Endothelial cell of umbilical vein (primary cell): ENCODE results near the gene ABL1.

Experiments
- JUN ChIP-seq: IDR thresholded peaks from 2 replicates; pipeline ENCODE4 v1.6.1; 2011; ENCODE audit warnings: borderline replicate concordance, low read depth; ENCODE audit not compliant: insufficient read length, insufficient read depth
- POLR2A ChIP-seq: IDR thresholded peaks from 2 replicates; pipeline ENCODE4 v1.6.1; 2012; ENCODE audit warnings: low read depth, mild to moderate bottlenecking, control low read depth, low read length
- TF ChIP-seq, protein P1 (sequence below), 2 donors: IDR thresholded peaks; 1 replicate in 1 of 2; 2 replicates in 1 of 2; pipeline ENCODE4 v1.5.1; 2011; ENCODE audit warnings: low read length in 2 of 2, mild to moderate bottlenecking in 2 of 2, moderate library complexity in 2 of 2, control low read depth in 1 of 2, inconsistent platforms in 1 of 2, low read depth in 1 of 2; ENCODE audit not compliant: insufficient read depth in 1 of 2; ENCODE audit errors: extremely low read depth in 1 of 2
- TF ChIP-seq, protein P2 (sequence below): IDR thresholded peaks from 2 replicates; pipeline ENCODE4 v1.6.1; 2011; ENCODE audit not compliant: insufficient read depth, insufficient read length

DNA sequence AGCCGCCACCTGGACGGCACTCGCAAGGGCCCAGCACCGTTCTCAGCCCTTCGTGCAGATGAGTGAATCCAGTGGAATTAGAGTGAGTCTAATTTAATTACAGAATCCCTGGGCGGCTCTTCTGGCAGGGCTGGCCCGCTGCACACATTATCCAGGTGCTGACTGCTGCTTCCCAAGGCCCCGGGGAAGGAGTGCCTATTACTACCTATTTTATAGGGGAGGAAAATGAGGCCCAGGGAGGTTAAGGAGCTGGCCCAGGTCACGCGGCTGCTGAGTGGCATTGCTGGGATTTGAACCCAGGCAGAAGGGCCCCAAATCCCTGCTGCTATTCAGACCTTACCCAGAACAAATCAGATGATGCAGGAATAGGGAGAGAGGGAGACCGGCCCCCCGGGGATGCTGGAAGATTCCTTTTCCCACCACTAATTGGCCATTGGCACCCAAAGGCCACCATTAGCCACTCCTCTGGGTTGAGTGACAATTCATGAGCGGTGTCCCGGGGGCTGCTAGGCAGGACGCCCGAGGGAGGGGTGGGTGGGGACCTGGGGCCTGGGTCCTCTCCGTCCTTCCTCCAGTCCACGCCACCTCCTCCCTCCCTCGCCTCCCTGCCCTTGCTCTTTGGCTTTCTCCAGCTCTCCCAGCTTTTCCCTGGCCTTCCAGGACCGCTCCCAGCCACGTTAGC, 71.8 kb downstream of the ABL1 start:
- TF ChIP-seq, protein P1, sequence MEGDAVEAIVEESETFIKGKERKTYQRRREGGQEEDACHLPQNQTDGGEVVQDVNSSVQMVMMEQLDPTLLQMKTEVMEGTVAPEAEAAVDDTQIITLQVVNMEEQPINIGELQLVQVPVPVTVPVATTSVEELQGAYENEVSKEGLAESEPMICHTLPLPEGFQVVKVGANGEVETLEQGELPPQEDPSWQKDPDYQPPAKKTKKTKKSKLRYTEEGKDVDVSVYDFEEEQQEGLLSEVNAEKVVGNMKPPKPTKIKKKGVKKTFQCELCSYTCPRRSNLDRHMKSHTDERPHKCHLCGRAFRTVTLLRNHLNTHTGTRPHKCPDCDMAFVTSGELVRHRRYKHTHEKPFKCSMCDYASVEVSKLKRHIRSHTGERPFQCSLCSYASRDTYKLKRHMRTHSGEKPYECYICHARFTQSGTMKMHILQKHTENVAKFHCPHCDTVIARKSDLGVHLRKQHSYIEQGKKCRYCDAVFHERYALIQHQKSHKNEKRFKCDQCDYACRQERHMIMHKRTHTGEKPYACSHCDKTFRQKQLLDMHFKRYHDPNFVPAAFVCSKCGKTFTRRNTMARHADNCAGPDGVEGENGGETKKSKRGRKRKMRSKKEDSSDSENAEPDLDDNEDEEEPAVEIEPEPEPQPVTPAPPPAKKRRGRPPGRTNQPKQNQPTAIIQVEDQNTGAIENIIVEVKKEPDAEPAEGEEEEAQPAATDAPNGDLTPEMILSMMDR (IDR thresholded peaks at IDR 0.05; ENCODE audit: extremely low read depth in 1 of 2, insufficient read depth in 1 of 2, low read depth in 1 of 2, low read length in 2 of 2): no peak
- TF ChIP-seq POLR2A: no peak
- TF ChIP-seq, protein P2, sequence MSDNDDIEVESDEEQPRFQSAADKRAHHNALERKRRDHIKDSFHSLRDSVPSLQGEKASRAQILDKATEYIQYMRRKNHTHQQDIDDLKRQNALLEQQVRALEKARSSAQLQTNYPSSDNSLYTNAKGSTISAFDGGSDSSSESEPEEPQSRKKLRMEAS: no peak
- TF ChIP-seq JUN: no peak
